ENCODE measurements around the gene APOO.

The APOO gene

DNA sequence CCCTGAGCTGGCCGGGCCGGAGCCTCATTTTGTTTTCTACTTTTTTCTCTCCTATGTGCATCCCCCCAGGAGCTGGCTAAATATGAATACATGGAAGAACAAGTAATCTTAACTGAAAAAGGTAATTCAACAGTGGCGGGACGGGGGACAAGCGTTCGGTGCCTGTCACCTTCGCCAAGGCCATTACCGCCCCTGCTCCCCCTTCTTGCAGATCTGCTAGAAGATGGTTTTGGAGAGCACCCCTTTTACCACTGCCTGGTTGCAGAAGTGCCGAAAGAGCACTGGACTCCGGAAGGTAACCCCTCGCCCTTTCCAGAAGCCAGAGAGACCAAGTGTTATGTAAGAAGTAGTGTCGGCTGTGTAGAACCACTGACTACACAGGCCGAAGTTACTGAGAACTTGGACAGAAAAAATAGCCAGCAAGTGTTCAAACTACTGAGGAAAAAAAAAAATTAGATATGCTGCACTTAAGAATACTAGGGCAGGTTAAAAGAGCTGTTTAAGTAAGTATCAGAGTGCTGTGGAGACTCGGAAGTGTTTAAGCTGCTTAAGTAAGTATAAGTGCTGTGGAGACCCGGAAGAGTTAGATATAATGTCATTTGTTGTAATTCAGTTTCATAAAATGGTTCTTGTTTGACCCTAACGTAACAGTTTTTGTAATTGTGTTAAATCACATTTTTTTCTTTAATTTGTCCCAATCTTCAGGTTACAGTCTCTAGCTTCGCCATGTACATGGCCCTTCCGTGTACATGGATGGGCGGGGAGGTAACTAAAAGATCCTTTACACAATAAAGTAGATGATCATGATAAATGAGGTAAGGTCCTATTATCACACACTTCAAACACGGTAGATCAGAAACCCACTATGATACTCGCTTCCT, 123.9 kb downstream of the APOO start:
- no peak for DNase-seq
